ENCODE measurements around the gene DNHD1. TPM values are rescaled to one million over a fixed set of nuclear protein-coding genes. Genes with fewer than 3 reads are reported as not detected.

DNHD1 gene
- total and polyA plus RNA-seq, 2 experiments from 2014 or later = 7.3 to 7.9 TPM

GRCh38 chr11:6481012-6481923, 15.8 kb upstream of the DNHD1 start, which contains the start of the genes ARFIP2 and TIMM10B:
ARFIP2 (minus strand) TSS chr11:6481331; CDS start chr11:6480421, 910 bp downstream.
TIMM10B (plus strand) TSS chr11:6481501; CDS start chr11:6481517, 16 bp downstream.
- peak; percentile 98 for DNase-seq (ENCODE audit: low spot score)
- Histone ChIP-seq H4K20me1 (ENCODE audit: insufficient read depth, poor library complexity, severe bottlenecking) (peaks cover 3% of the 10 kb centered on the region), H3K9me3 (ENCODE audit: low read depth) (no peaks in the 10 kb centered on the region), H3K79me2 (peaks cover 47% of the 10 kb centered on the region), H3K27ac (peak within 1 kb of the TSS; percentile 94), H3K9me2 (replicated peaks; ENCODE audit: insufficient read depth) (no peaks in the 10 kb centered on the region), H3K4me2 (peak within 1 kb of the TSS; percentile 95), H3K4me1 (ENCODE audit: insufficient read depth) (peaks cover 13% of the 10 kb centered on the region), H2AFZ (peak within 1 kb of the TSS; percentile 4), H3K4me3 (peak within 1 kb of the TSS; percentile 47), H3K36me3 (replicated peaks; ENCODE audit: insufficient read depth, low read depth) (no peaks in the 10 kb centered on the region), H3K27me3 (no peaks in the 10 kb centered on the region)
- WGBS (ENCODE audit: low lambda C conversion rate, missing lambda C conversion rate) = under 1% methylated on average over 65 of the region's 66 CpGs
- TF ChIP-seq EZH2phosphoT487 (IDR thresholded peaks at IDR 0.05; ENCODE audit: low read depth, severe bottlenecking, unreplicated experiment) = no peak
- TF ChIP-seq EZH2 (IDR thresholded peaks at IDR 0.05; ENCODE audit: borderline replicate concordance) = no peak
- no peak for TF ChIP-seq CTCF (IDR thresholded peaks at IDR 0.05; ENCODE audit: poor library complexity)

- Histone ChIP-seq H3K4me2 (peak overlapping the region; percentile 95), H3K79me2 (peaks cover 47% of the 10 kb centered on the region), H3K27me3 (no peaks in the 10 kb centered on the region), H3K9me3 (ENCODE audit: low read depth) (no peaks in the 10 kb centered on the region), H3K27ac (peak overlapping the region; percentile 94), H4K20me1 (ENCODE audit: insufficient read depth, poor library complexity, severe bottlenecking) (peaks cover 3% of the 10 kb centered on the region), H3K4me1 (ENCODE audit: insufficient read depth) (peaks cover 19% of the 10 kb centered on the region), H3K9me2 (replicated peaks; ENCODE audit: insufficient read depth) (no peaks in the 10 kb centered on the region), H3K36me3 (replicated peaks; ENCODE audit: insufficient read depth, low read depth) (no peaks in the 10 kb centered on the region), H3K4me3 (peak overlapping the region; percentile 40), H2AFZ (no peak overlapping the region)
- 27% methylated on average over 12 of the region's 13 CpGs for WGBS (ENCODE audit: low lambda C conversion rate, missing lambda C conversion rate)
- DNase-seq (ENCODE audit: low spot score) = no peak
- TF ChIP-seq EZH2 (IDR thresholded peaks at IDR 0.05; ENCODE audit: borderline replicate concordance) = no peak
Observed at GRCh38 chr11:6481924-6482275, 15.2 kb upstream of the DNHD1 start.

- WGBS (ENCODE audit: low lambda C conversion rate, missing lambda C conversion rate) = 87% methylated on average over 4 of the region's 4 CpGs
- H3K4me3 ChIP-seq = peak overlapping the region; percentile 40
- H3K4me2 ChIP-seq = peak overlapping the region; percentile 95
- H2AFZ ChIP-seq = no peak overlapping the region
- no peaks in the 10 kb centered on the region for H3K9me3 ChIP-seq (ENCODE audit: low read depth)
- no peaks in the 10 kb centered on the region for H3K27me3 ChIP-seq
- DNase-seq (ENCODE audit: low spot score) = no peak
- TF ChIP-seq EZH2 (IDR thresholded peaks at IDR 0.05; ENCODE audit: borderline replicate concordance) = no peak
- no peak for TF ChIP-seq CTCF (IDR thresholded peaks at IDR 0.05; ENCODE audit: poor library complexity)
- no peak for TF ChIP-seq EZH2phosphoT487 (IDR thresholded peaks at IDR 0.05; ENCODE audit: low read depth, severe bottlenecking, unreplicated experiment)
- H3K79me2 ChIP-seq = peaks cover 47% of the 10 kb centered on the region
- no peaks in the 10 kb centered on the region for H3K9me2 ChIP-seq (replicated peaks; ENCODE audit: insufficient read depth)
- peaks cover 23% of the 10 kb centered on the region for H3K4me1 ChIP-seq (ENCODE audit: insufficient read depth)
- H4K20me1 ChIP-seq (ENCODE audit: insufficient read depth, poor library complexity, severe bottlenecking) = peaks cover 3% of the 10 kb centered on the region
- H3K27ac ChIP-seq = peak overlapping the region; percentile 94
- H3K36me3 ChIP-seq (replicated peaks; ENCODE audit: insufficient read depth, low read depth) = no peaks in the 10 kb centered on the region
Observed at GRCh38 chr11:6482441-6482840, 14.6 kb upstream of the DNHD1 start.

GRCh38 chr11:6483015-6483414, 14.1 kb upstream of the DNHD1 start:
- Histone ChIP-seq H4K20me1 (ENCODE audit: insufficient read depth, poor library complexity, severe bottlenecking) (peaks cover 3% of the 10 kb centered on the region), H3K9me2 (replicated peaks; ENCODE audit: insufficient read depth) (no peaks in the 10 kb centered on the region), H3K4me2 (peak overlapping the region; percentile 95), H3K9me3 (ENCODE audit: low read depth) (no peaks in the 10 kb centered on the region), H3K36me3 (replicated peaks; ENCODE audit: insufficient read depth, low read depth) (no peaks in the 10 kb centered on the region), H3K27me3 (no peaks in the 10 kb centered on the region), H2AFZ (no peak overlapping the region), H3K27ac (peak overlapping the region; percentile 94), H3K4me1 (ENCODE audit: insufficient read depth) (peaks cover 29% of the 10 kb centered on the region), H3K79me2 (peaks cover 47% of the 10 kb centered on the region), H3K4me3 (no peak overlapping the region)
- TF ChIP-seq EZH2 (IDR thresholded peaks at IDR 0.05; ENCODE audit: borderline replicate concordance) = no peak
- TF ChIP-seq EZH2phosphoT487 (IDR thresholded peaks at IDR 0.05; ENCODE audit: low read depth, severe bottlenecking, unreplicated experiment) = no peak
- TF ChIP-seq CTCF (IDR thresholded peaks at IDR 0.05; ENCODE audit: poor library complexity) = no peak
- no peak for DNase-seq (ENCODE audit: low spot score)
- 94% methylated on average over 6 of the region's 6 CpGs for WGBS (ENCODE audit: low lambda C conversion rate, missing lambda C conversion rate)

Data from hepatocyte (in vitro differentiated cells).